22Rv1 (cell line): Measurements from ENCODE around the gene SUOX.
"Not testable (repeated sequence)": the region's sequence is repeated elsewhere in the genome, so short reads cannot be mapped to it uniquely, and the experiment has no call there.

Experiments
- CTCF ChIP-seq: fragments of 450-650 bp; IDR thresholded peaks from 2 replicates; pipeline ENCODE4 v1.5.1; 2017; ENCODE audit warnings: mild to moderate bottlenecking
- ZFX ChIP-seq: fragments of 450-650 bp; IDR thresholded peaks from 2 replicates; pipeline ENCODE4 v1.6.1; 2017; ENCODE audit warnings: antibody characterized with exemption, borderline replicate concordance

DNA sequence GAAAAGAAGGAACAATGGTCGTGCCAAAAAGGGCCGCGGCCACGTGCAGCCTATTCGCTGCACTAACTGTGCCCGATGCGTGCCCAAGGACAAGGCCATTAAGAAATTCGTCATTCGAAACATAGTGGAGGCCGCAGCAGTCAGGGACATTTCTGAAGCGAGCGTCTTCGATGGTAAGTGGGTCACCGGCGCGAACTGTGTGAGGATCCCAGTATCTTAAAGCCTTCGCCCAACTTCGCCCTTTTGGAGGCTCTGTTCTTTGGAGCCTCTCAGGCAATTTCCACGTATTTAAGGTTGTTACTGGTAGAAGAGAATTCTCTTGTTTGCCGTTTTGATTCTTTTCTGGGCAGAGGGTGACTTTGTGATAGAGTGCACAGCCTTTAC is 45.3 kb downstream of the SUOX start:
- TF ChIP-seq CTCF, ZFX: not testable (repeated sequence)
